KMS-11 (cell line): ENCODE results near the gene TYR.

Source experiments
- H2AFZ ChIP-seq: fragments of 200-600 bp; sonication (generic); 2 replicates; pipeline ENCODE4 v1.6.1; 2016; ENCODE audit warnings: antibody characterized with exemption, mixed run types, low read depth
- H3K27ac ChIP-seq: fragments of 200-600 bp; sonication (generic); 2 replicates; pipeline ENCODE4 v1.6.1; 2016; ENCODE audit warnings: mild to moderate bottlenecking, mixed run types
- H3K27me3 ChIP-seq: fragments of 200-600 bp; sonication (generic); 2 replicates; pipeline ENCODE4 v1.6.1; 2017; ENCODE audit warnings: mild to moderate bottlenecking, low read depth, mixed run types, moderate library complexity; ENCODE audit not compliant: insufficient read depth
- H3K36me3 ChIP-seq: fragments of 200-600 bp; sonication (generic); 2 replicates; pipeline ENCODE4 v1.6.1; 2017; ENCODE audit warnings: mild to moderate bottlenecking, mixed run types; ENCODE audit not compliant: insufficient read depth
- H3K4me1 ChIP-seq: fragments of 200-600 bp; sonication (generic); 2 replicates; pipeline ENCODE4 v1.6.1; 2016; ENCODE audit warnings: mild to moderate bottlenecking, low read depth, mixed run types; ENCODE audit not compliant: poor library complexity, severe bottlenecking
- H3K4me2 ChIP-seq: fragments of 200-600 bp; sonication (generic); 2 replicates; pipeline ENCODE4 v1.7.0; 2016; ENCODE audit warnings: mild to moderate bottlenecking, mixed run types
- H3K4me3 ChIP-seq: fragments of 200-600 bp; sonication (generic); IDR thresholded peaks from 2 replicates; pipeline ENCODE4 v1.6.1; 2017; ENCODE audit warnings: low read depth, low read length, mixed read lengths; ENCODE audit not compliant: insufficient read depth
- H3K79me2 ChIP-seq: fragments of 200-600 bp; sonication (generic); 2 replicates; pipeline ENCODE4 v1.6.1; 2016; ENCODE audit warnings: low read depth, mixed run types; ENCODE audit not compliant: insufficient read depth
- H3K9ac ChIP-seq: fragments of 200-600 bp; sonication (generic); 2 replicates; pipeline ENCODE4 v1.6.1; 2016; ENCODE audit warnings: mild to moderate bottlenecking, mixed run types
- H4K20me1 ChIP-seq: fragments of 200-600 bp; sonication (generic); 2 replicates; pipeline ENCODE4 v1.6.1; 2016; ENCODE audit warnings: mild to moderate bottlenecking, mixed run types; ENCODE audit not compliant: insufficient read depth
- TF ChIP-seq, protein P1 (sequence below): fragments of 200-600 bp; sonication (generic); conservative IDR thresholded peaks from 2 replicates; pipeline ENCODE4 v1.6.1; 2017; ENCODE audit warnings: low read depth, mild to moderate bottlenecking, antibody characterized with exemption, low read length, moderate library complexity, mixed read lengths

Gene TYR

GRCh38 chr11:89177691-89178231, at the start of gene TYR:
TYR (plus strand) TSS chr11:89177875; CDS start chr11:89177954, 79 bp downstream.
- H2AFZ ChIP-seq: no peak within 1 kb of the TSS
- H3K79me2 ChIP-seq: no peaks in the 10 kb centered on the region
- H4K20me1 ChIP-seq: no peaks in the 10 kb centered on the region
- TF ChIP-seq, protein P1, sequence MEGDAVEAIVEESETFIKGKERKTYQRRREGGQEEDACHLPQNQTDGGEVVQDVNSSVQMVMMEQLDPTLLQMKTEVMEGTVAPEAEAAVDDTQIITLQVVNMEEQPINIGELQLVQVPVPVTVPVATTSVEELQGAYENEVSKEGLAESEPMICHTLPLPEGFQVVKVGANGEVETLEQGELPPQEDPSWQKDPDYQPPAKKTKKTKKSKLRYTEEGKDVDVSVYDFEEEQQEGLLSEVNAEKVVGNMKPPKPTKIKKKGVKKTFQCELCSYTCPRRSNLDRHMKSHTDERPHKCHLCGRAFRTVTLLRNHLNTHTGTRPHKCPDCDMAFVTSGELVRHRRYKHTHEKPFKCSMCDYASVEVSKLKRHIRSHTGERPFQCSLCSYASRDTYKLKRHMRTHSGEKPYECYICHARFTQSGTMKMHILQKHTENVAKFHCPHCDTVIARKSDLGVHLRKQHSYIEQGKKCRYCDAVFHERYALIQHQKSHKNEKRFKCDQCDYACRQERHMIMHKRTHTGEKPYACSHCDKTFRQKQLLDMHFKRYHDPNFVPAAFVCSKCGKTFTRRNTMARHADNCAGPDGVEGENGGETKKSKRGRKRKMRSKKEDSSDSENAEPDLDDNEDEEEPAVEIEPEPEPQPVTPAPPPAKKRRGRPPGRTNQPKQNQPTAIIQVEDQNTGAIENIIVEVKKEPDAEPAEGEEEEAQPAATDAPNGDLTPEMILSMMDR: no peak
- H3K4me3 ChIP-seq: no peak within 1 kb of the TSS
- no peak within 1 kb of the TSS for H3K9ac ChIP-seq
- no peaks in the 10 kb centered on the region for H3K4me1 ChIP-seq
- no peaks in the 10 kb centered on the region for H3K36me3 ChIP-seq
- H3K4me2 ChIP-seq: no peak within 1 kb of the TSS
- no peak within 1 kb of the TSS for H3K27ac ChIP-seq
- no peaks in the 10 kb centered on the region for H3K27me3 ChIP-seq

- no peaks in the 10 kb centered on the region for H3K36me3 ChIP-seq
- H3K4me2 ChIP-seq: no peak overlapping the region
- no peaks in the 10 kb centered on the region for H4K20me1 ChIP-seq
- no peak overlapping the region for H3K4me3 ChIP-seq
- H3K27me3 ChIP-seq: no peaks in the 10 kb centered on the region
- no peaks in the 10 kb centered on the region for H3K79me2 ChIP-seq
- no peak overlapping the region for H3K27ac ChIP-seq
- TF ChIP-seq, protein P1: no peak
- no peak overlapping the region for H2AFZ ChIP-seq
- H3K9ac ChIP-seq: no peak overlapping the region
- H3K4me1 ChIP-seq: no peaks in the 10 kb centered on the region
These were observed 41.1 kb upstream of the TYR start for GRCh38 chr11:89136606-89137005.

DNA sequence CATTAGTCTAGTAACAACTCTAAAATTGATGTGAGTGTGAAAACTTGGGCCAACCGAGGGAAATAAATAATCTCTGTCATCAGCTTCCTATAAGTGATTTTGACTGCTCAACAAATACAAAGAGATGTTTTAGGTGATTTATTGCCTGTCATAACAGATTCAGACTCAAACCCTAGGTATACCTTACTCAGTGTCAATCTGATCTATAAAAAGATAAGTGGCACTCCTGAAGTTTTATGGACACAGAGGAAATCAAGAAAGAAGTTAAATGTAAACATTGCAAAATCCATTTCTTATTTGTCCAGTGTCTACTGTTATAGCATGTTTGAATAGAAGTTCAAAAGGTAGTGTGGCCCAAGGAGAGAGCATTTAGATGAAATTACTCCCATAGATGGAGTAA, 30.4 kb upstream of the TYR start:
- Histone ChIP-seq H3K4me2 (no peak overlapping the region), H2AFZ (no peak overlapping the region), H3K9ac (no peak overlapping the region), H3K27ac (no peak overlapping the region), H3K79me2 (no peaks in the 10 kb centered on the region), H3K36me3 (no peaks in the 10 kb centered on the region), H3K4me1 (no peaks in the 10 kb centered on the region), H4K20me1 (no peaks in the 10 kb centered on the region), H3K27me3 (no peaks in the 10 kb centered on the region), H3K4me3 (no peak overlapping the region)
- TF ChIP-seq, protein P1: no peak

DNA sequence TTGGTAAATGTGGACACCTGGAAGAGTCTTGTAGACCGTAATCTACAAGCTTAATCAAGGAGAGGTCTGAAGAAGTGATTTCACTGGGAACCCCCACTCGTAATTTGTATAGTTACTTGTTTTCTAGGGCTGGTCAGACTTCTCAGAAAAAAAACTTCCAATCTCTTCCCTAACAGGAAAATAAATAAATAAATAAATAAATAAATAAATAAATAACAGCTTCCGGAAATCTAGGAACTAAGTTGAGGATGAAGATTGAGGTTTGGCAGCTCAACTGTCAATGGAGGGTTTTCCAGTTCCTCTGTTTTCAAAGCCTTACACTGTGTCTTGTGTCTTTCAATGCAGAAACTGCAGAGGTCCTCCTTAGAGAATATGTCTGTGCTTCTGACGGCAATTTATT, 17.7 kb upstream of the TYR start:
- H3K27ac ChIP-seq: no peak overlapping the region
- H3K4me2 ChIP-seq: no peak overlapping the region
- TF ChIP-seq, protein P1: no peak
- H4K20me1 ChIP-seq: no peaks in the 10 kb centered on the region
- H3K36me3 ChIP-seq: no peaks in the 10 kb centered on the region
- H3K27me3 ChIP-seq: no peaks in the 10 kb centered on the region
- H3K4me3 ChIP-seq: no peak overlapping the region
- H3K9ac ChIP-seq: no peak overlapping the region
- no peaks in the 10 kb centered on the region for H3K79me2 ChIP-seq
- H3K4me1 ChIP-seq: no peaks in the 10 kb centered on the region
- no peak overlapping the region for H2AFZ ChIP-seq
